A673 (cell line): ENCODE measurements around the gene FOXP4. TPM values are rescaled to one million over a fixed set of nuclear protein-coding genes. Genes with fewer than 3 reads are reported as not detected.

ENCODE experiments used
- BruUV-seq: library from RNA; stranded (reverse); fragments of 400-500 nt; replicated peaks from 2 replicates; lab custom pipeline; 2021; lab: Mats Ljungman, UMichigan
- CTCF ChIA-PET: fragments of 300-600 bp; sonication (Branson Sonifier 250); formaldehyde crosslinking; loops from one replicate; lab custom pipeline; 2022; ENCODE audit warnings: antibody characterized with exemption; lab: Charles Lee
- POLR2A ChIA-PET: fragments of 300-600 bp; sonication (Branson Sonifier 250); formaldehyde crosslinking; loops from one replicate; lab custom pipeline; 2022; ENCODE audit warnings: antibody characterized with exemption; ENCODE audit not compliant: low non-redundant PET; lab: Charles Lee
- DNase-seq: peaks from one replicate; pipeline ENCODE4 v3.0.0-alpha.2; 2015; ENCODE audit warnings: low spot score
- H3K27ac ChIP-seq: fragments of 200-600 bp; sonication (generic); 2 replicates; pipeline ENCODE4 v1.5.1; 2016; ENCODE audit warnings: mixed run types, low read depth, mild to moderate bottlenecking, mixed read lengths, antibody characterized with exemption, low read length; ENCODE audit not compliant: poor library complexity, severe bottlenecking
- H3K27me3 ChIP-seq: fragments of 200-600 bp; sonication (generic); replicated peaks from 2 replicates; pipeline ENCODE4 v1.6.1; 2017; ENCODE audit warnings: mixed run types, low read depth, mild to moderate bottlenecking, mixed read lengths, antibody characterized with exemption, low read length; ENCODE audit not compliant: insufficient read depth, poor library complexity
- H3K36me3 ChIP-seq: fragments of 200-600 bp; sonication (generic); 2 replicates; pipeline ENCODE4 v1.6.1; 2016; ENCODE audit warnings: mixed run types, mild to moderate bottlenecking, mixed read lengths, antibody characterized with exemption, low read length; ENCODE audit not compliant: insufficient read depth, poor library complexity, severe bottlenecking
- H3K4me1 ChIP-seq: fragments of 200-600 bp; sonication (generic); 2 replicates; pipeline ENCODE4 v1.6.1; 2017; ENCODE audit warnings: mixed run types, mild to moderate bottlenecking, mixed read lengths, antibody characterized with exemption, low read length; ENCODE audit not compliant: insufficient read depth, poor library complexity, severe bottlenecking
- H3K4me3 ChIP-seq: fragments of 200-600 bp; sonication (generic); 2 replicates; pipeline ENCODE4 v1.5.1; 2016; ENCODE audit warnings: low read depth, mixed run types, mild to moderate bottlenecking, mixed read lengths, low read length; ENCODE audit not compliant: poor library complexity, severe bottlenecking
- H3K9me3 ChIP-seq: fragments of 200-600 bp; sonication (generic); 2 replicates; pipeline ENCODE4 v1.6.1; 2016; ENCODE audit warnings: mixed run types, low read depth, mild to moderate bottlenecking, mixed read lengths, antibody characterized with exemption, low read length; ENCODE audit not compliant: poor library complexity, severe bottlenecking
- EZH2 ChIP-seq: fragments of 200-600 bp; sonication (generic); IDR thresholded peaks from 2 replicates; pipeline ENCODE4 v1.6.1; 2017; ENCODE audit warnings: borderline replicate concordance, low read depth, mild to moderate bottlenecking, mixed read lengths, antibody characterized with exemption, low read length; ENCODE audit not compliant: poor library complexity, severe bottlenecking
- intact Hi-C: fragments of 100-400 bp; cut with micrococcal nuclease; formaldehyde crosslinking; loops from one replicate; pipeline ENCODE4 v1.10.0; 2022; ENCODE audit not compliant: unreplicated experiment
- total RNA-seq: library from RNA; stranded (reverse); gene quantifications from 2 replicates; pipeline ENCODE4 v1.2.3, GENCODE V29; 2021
- TF ChIP-seq, protein P1 (sequence below): fragments of 300-800, 200-600 bp; sonication (generic); conservative IDR thresholded peaks from 2 replicates; pipeline ENCODE4 v1.5.1; 2017; ENCODE audit warnings: low read depth, mild to moderate bottlenecking, antibody characterized with exemption, low read length, moderate library complexity, mixed read lengths

FOXP4 gene
- total RNA-seq, 1 experiment from 2014 or later: 53.9 TPM

DNA sequence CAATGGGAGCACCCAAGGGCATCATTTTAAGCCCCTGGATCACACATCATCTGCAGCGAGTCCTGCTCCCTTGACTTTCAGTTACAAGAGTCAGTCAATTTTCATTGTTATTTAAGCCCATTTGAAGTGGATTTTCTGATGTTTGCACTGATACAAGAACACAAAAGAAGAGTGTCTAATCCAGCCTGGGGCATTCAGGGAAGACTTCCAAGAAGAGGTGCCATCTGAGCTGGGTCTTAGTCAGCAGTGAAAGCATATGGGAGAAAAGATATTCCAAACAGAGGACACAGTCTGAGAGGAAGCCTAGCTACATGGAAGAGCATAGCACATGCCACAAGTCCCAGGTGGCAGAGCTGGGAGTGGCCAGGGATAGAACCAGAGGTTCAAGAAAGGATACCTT, 10.4 kb upstream of the FOXP4 start:
- no TSS peak for BruUV-seq
- no peaks in the 10 kb centered on the region for H3K9me3 ChIP-seq
- no peak for DNase-seq
- H3K36me3 ChIP-seq: no peaks in the 10 kb centered on the region
- no peak overlapping the region for H3K4me3 ChIP-seq
- ChIA-PET CTCF (no interaction called here), POLR2A (no interaction called here)
- H3K4me1 ChIP-seq: peaks cover 36% of the 10 kb centered on the region
- H3K27ac ChIP-seq: no peak overlapping the region
- no peaks in the 10 kb centered on the region for H3K27me3 ChIP-seq
- intact Hi-C loops: no loop called here
- TF ChIP-seq EZH2: no peak
- TF ChIP-seq, protein P1, sequence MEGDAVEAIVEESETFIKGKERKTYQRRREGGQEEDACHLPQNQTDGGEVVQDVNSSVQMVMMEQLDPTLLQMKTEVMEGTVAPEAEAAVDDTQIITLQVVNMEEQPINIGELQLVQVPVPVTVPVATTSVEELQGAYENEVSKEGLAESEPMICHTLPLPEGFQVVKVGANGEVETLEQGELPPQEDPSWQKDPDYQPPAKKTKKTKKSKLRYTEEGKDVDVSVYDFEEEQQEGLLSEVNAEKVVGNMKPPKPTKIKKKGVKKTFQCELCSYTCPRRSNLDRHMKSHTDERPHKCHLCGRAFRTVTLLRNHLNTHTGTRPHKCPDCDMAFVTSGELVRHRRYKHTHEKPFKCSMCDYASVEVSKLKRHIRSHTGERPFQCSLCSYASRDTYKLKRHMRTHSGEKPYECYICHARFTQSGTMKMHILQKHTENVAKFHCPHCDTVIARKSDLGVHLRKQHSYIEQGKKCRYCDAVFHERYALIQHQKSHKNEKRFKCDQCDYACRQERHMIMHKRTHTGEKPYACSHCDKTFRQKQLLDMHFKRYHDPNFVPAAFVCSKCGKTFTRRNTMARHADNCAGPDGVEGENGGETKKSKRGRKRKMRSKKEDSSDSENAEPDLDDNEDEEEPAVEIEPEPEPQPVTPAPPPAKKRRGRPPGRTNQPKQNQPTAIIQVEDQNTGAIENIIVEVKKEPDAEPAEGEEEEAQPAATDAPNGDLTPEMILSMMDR: no peak

GRCh38 chr6:41536795-41537758, 9.1 kb upstream of the FOXP4 start:
- intact Hi-C loops: no loop called here
- no peak for TF ChIP-seq EZH2
- TF ChIP-seq, protein P1: no peak

DNA sequence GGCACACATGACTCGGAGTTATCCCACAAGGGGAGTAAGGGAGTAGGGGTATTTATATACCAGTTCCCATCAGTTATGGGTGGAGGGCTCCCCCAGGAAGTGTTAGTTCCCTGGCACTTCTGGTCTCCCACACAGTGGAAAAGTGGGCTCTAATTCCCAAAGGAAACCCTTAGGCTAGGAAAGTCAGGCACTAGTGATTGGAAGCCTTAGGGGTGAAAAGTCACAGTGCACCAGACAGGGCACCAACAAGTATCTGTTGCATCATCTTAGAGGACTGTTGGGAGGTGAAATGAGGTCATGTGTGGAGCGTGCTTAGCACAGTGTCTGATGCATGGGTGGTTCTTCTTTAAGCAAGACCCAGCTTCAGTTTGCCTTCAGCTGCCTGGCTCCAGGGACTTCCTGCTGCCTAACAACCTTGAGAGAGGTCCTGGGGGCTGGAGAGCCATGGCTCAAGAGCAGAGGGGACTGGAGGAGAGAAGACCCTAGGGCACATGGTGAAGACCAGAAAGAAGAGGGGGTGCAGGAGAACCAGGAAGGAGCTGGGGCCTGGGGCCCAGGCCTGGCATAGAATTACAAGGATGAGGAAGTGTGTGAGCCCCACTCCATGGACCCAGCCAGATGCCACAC, 7.5 kb upstream of the FOXP4 start:
- TF ChIP-seq EZH2: no peak
- TF ChIP-seq, protein P1: no peak
- H3K27me3 ChIP-seq: no peaks in the 10 kb centered on the region
- DNase-seq: no peak

More at GRCh38 chr6:41536795-41537758, 9.1 kb upstream of the FOXP4 start:
- no peak for DNase-seq
- no peak overlapping the region for H3K27ac ChIP-seq
- BruUV-seq: no TSS peak
- ChIA-PET POLR2A (no interaction called here), CTCF (no interaction called here)
- no peaks in the 10 kb centered on the region for H3K27me3 ChIP-seq
- no peak overlapping the region for H3K4me3 ChIP-seq
- H3K36me3 ChIP-seq: no peaks in the 10 kb centered on the region
- H3K4me1 ChIP-seq: peaks cover 25% of the 10 kb centered on the region
- H3K9me3 ChIP-seq: no peaks in the 10 kb centered on the region

More for the DNA sequence above, 7.5 kb upstream of the FOXP4 start:
- intact Hi-C loops: no loop called here
- H3K9me3 ChIP-seq: no peaks in the 10 kb centered on the region
- H3K4me3 ChIP-seq: no peak overlapping the region
- CTCF ChIA-PET: no interaction called here
- H3K27ac ChIP-seq: no peak overlapping the region
- POLR2A ChIA-PET: no interaction called here
- BruUV-seq: no TSS peak
- H3K4me1 ChIP-seq: peaks cover 19% of the 10 kb centered on the region
- H3K36me3 ChIP-seq: no peaks in the 10 kb centered on the region
